Limb (tissue), 2 donors: ENCODE results near the gene C4orf46.

Experiments
- DNase-seq, 2 donors: peaks; one replicate each; pipeline ENCODE4 v3.0.0-alpha.2; 2016; ENCODE audit errors: extremely low spot score in 2 of 2

C4orf46 gene

DNA sequence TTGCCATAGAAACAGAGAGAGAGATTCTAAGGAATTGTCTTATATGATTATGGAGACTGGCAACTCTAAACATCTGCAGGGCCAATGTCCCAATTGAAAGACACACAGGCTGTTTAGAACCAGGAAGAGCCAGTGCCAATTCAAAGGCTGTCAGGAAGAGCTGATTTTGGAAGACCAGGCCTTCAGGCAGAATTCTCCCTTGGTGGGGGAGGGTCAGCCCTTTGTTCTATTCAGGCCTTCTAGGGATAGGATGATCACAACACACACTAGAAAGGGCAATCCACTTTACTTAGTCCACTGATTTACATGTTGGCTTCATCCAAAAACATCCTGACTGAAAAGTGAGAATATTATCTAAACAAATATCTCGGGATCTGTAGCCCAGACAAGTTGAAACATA lies 15.2 kb downstream of the C4orf46 start:
- DNase-seq = no peak

DNA sequence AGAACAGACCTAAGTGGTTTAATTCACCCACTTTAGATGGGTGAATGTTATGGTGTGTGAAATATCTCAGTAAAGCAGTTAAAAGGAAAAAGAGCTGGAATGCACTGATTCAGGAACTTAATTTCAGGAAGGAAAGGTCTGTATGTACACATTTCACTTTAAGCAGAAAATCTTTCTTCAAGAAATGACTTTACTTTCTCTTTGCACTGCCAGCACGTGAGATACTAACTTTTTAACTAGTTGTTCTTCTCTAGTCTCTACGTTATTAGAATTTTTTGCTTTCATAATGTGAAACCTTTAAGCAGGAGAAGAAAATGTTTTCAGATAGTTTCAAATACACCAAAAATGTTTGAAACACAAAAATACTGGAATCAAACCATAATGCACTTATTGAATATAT lies 18.8 kb downstream of the C4orf46 start:
- no peak for DNase-seq

DNA sequence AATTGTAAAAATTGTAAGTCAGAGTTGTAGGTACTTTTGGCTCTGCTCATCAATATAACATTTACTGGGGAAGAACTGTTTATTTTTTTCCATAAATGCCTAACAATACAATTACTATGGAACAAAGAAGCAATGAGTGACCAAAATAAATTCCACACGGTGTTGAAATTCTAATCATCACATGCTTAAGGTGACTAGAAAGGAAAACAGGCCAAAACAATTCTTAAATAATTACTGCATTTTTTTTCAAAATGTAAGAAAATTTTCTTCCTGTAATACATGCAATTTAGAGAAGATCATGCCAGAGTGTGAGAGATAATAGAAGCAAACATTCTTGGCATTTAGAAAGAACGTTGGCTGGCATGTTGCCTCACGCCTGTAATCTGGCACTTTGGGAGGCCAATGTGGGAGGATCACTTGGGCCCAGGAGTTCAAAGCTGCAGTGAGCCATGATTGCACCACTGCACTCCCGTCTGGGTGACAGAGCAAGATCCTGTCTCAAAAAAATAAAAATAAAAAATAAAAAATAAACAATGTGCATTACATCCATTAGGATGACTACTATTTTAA lies 22.5 kb downstream of the C4orf46 start:
- DNase-seq = no peak

DNA sequence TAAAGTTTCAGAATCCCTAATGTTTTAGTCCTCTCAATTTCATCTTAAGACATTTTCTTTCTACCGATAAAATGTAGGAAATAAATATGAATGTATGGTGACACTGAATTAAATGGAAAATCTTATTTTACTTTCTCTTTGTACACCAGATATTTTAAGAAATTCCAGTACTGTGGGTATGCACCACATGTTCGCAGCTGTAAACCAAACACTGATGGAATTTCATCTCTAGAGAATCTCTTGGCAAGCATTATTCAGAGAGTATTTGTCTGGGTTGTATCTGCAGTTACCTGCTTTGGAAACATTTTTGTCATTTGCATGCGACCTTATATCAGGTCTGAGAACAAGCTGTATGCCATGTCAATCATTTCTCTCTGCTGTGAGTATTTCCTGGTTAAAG lies 26.9 kb downstream of the C4orf46 start:
- DNase-seq = peak in 1 of 2 donors; percentile 19

DNA sequence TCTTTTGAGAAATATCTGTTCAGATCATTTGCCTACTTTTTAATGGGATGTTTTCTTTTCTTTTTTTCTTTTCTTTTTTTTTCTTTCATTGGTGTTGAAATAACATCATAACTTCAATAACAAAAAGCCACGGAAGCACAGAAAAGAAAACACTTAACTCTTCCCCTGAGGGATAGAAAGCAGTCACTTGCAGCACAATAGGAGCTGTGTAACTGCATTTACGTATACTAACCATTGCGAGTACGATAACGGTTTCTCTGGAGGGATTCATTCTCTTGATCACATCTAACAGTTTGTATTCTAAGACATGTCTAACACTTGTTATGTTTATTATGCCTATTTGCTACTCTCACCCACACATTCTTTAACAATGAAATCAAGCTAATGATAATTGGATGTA lies 27.3 kb downstream of the C4orf46 start:
- no peak for DNase-seq

DNA sequence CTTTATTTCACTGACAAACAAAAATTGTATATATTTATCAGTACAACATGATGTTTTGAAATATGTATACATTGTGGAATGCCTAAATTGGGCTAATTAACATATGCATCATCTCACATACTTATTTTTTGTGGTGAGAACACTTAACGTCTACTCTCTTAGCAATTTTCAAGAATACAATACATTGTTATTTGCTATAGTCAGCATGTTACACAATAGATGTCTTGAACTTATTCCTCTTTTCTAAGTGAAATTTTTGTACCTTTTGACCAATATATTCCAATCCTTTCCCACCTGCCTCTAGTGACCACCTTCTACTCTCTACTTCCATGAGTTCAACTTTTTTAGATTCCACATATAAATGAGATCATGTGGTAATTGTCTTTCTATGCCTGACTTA lies 35.1 kb downstream of the C4orf46 start:
- DNase-seq = no peak

DNA sequence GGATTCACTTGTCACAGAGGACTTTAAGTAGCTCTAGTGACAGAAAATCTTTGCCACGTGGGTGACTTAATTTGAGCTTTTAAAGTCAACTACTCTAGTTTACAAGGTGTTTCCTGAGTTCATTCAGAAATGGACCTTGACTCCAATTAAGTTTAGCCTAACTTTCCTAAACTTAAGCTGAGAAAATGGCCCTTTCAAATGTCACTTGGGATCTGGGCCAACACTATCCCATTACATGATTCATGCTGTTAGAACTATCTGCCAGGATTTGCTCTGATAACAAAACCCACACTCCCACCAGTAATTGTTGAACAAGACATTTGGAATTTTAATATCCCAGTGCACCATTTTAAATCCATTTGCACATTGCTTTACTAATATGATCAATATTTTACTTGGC lies 40.8 kb downstream of the C4orf46 start:
- no peak for DNase-seq

DNA sequence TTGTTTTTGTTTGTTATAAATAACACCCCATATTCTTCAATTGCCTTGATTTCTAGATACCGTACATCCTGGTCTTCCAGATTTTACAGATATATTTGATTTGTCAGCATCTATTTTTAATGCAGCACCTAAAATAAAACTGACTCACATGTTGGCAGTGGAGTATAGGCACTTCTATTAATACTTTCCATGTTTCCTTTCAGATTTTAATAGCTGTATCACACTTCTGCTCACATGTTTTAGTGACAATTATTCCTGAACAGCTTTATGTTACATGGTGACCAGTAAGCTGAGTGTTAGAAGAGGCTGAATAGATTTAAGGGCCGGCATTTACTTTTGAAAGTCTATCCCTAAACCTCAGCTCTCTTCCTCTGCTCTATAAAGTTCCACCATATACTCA lies 46.1 kb downstream of the C4orf46 start:
- no peak for DNase-seq

DNA sequence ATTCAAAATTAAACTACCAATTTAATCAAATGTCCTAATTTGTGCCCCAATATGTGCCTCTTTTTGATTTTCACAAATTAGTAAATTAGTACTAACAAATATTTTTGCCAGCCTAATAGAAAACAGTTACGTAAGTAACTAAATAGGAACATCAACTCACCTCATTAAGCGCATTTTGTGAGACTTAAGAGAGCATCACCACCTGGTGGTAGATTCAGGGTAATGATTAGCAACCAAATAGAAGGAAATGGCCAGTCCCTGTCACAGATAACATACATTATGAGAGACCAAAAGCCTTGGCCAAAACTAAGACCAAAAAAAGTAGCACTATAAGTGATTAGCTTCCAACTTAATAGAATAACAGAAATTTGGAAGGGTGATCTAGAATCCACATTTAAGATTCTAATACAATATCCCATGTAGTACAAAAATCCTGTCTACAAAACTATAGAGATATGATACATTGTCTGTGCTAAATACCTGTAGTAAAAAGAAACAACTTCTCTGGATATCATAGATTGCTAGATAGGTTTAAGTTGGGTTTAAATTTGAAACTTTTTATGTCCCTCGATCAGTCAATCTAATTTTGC lies 46.7 kb downstream of the C4orf46 start:
- DNase-seq = peak in 1 of 2 donors; percentile 68

DNA sequence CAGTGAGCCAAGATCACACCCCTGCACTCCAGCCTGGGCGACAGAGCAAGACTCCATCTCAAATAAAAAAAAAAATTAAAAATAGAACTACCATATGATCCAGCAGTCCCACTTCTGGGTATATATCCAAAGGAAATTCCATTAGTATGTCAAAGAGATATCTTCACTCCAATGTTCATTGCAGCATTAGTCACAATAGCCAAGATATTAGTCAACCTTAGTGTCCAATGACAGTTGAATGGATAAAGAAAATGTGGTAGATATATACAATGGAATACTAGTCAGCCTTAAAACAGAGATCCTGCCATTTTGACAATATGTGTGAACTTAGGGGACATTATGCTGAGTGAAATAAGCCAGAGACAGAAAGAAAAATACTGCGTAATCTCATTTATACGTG lies 49.4 kb downstream of the C4orf46 start:
- DNase-seq = no peak

DNA sequence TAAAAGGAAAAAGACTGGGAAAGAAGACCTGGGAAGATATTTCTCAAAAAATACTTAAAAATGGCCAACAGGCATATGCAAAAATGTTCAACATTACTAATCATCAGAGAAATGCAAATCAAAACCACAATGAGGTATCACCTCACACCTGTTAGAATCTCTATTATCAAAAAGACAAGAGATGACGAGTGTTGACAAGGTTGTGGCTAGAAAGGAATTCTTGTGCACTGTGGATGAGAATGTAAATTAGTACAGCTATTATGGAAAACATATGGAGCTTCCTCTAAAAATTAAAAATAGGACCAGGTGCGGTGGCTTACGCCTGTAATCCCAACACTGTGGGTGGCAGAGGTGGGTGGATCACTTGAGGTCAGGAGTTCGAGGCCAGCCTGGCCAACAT lies 50.0 kb downstream of the C4orf46 start:
- DNase-seq = no peak

DNA sequence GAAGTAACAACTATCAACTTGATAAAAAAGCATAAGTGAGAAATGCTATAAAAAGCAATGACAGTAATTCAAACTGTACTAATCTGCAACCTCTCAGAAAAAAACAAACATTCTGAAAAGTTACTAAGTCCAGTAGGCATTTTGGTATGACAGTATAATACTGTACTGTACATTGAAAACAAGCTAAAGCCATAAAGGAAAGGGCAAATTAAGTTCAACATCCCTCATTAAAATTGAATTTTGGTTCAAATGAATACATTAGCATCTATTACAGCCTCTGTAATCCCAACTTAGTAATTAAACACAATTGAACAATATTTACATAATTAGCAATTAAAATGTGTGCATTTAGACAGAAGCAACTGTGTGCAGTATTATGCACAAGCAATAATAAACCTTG lies 53.7 kb downstream of the C4orf46 start:
- no peak for DNase-seq
